ENCODE data around the gene UBAP1L.

DNA sequence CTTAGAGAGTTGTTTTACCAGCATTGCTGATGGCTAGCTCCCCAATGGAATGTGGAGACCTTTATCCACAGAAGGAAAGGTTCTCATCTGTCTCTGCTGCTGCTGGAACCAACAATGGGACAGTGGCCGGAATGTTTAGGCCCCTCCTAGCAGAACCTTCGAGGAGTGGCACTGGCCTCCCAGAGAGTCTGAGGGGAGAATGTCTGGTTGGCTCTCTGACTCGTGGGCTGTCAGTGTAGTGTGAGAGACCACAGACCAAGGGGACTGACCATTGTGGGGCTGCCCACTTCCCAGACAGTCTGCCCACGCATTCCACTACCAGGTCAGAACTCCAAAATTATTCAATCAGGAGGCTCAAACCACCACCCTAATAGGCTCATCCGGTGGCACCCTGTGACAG, 52.3 kb downstream of the UBAP1L start:
- TF ChIP-seq, protein P1, sequence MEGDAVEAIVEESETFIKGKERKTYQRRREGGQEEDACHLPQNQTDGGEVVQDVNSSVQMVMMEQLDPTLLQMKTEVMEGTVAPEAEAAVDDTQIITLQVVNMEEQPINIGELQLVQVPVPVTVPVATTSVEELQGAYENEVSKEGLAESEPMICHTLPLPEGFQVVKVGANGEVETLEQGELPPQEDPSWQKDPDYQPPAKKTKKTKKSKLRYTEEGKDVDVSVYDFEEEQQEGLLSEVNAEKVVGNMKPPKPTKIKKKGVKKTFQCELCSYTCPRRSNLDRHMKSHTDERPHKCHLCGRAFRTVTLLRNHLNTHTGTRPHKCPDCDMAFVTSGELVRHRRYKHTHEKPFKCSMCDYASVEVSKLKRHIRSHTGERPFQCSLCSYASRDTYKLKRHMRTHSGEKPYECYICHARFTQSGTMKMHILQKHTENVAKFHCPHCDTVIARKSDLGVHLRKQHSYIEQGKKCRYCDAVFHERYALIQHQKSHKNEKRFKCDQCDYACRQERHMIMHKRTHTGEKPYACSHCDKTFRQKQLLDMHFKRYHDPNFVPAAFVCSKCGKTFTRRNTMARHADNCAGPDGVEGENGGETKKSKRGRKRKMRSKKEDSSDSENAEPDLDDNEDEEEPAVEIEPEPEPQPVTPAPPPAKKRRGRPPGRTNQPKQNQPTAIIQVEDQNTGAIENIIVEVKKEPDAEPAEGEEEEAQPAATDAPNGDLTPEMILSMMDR (IDR thresholded peaks at IDR 0.05) = no peak
- TF ChIP-seq POLR2A (IDR thresholded peaks at IDR 0.05) = no peak
